Activated naive CD8-positive, alpha-beta T cell (primary cell): ENCODE measurements around the gene MSH2.
A peak's percentile ranks its signal among the peaks of the same experiment; 100 is the strongest.
"Not testable (repeated sequence)": the region's sequence is repeated elsewhere in the genome, so short reads cannot be mapped to it uniquely, and the experiment has no call there.

Source experiments
- H3K27ac Mint-ChIP-seq: one replicate; pipeline ENCODE4 v1.8.0; 2021; ENCODE audit warnings: mixed read lengths
- H3K27me3 Mint-ChIP-seq: one replicate; pipeline ENCODE4 v1.8.0; 2021; ENCODE audit warnings: mixed read lengths
- H3K36me3 Mint-ChIP-seq: one replicate; pipeline ENCODE4 v1.8.0; 2021; ENCODE audit warnings: mixed read lengths
- H3K4me1 Mint-ChIP-seq: one replicate; pipeline ENCODE4 v1.8.0; 2021; ENCODE audit warnings: low read depth, mixed read lengths
- H3K4me3 Mint-ChIP-seq: one replicate; pipeline ENCODE4 v1.8.0; 2021; ENCODE audit warnings: mild to moderate bottlenecking, mixed read lengths
- H3K9me3 Mint-ChIP-seq: one replicate; pipeline ENCODE4 v1.8.0; 2021; ENCODE audit warnings: low read depth, mixed read lengths

MSH2 gene

GRCh38 chr2:47485177-47485576 lies 82.2 kb downstream of the MSH2 start:
- Mint-ChIP-seq H3K4me3 (no peak overlapping the region), H3K36me3 (peaks cover 18% of the 10 kb centered on the region), H3K9me3 (no peaks in the 10 kb centered on the region)

GRCh38 chr2:47485751-47486300 lies 82.9 kb downstream of the MSH2 start:
- no peak overlapping the region for H3K27ac Mint-ChIP-seq

More at GRCh38 chr2:47485177-47485576, 82.2 kb downstream of the MSH2 start:
- H3K27ac Mint-ChIP-seq, result no peak overlapping the region
- H3K4me1 Mint-ChIP-seq, result peaks cover 18% of the 10 kb centered on the region
- H3K27me3 Mint-ChIP-seq, result no peaks in the 10 kb centered on the region

GRCh38 chr2:47486841-47487497 lies 84.0 kb downstream of the MSH2 start:
- Mint-ChIP-seq H3K4me3 (peak overlapping the region; percentile 18), H3K27ac (peak overlapping the region; percentile 62), H3K27me3 (no peaks in the 10 kb centered on the region)

More at GRCh38 chr2:47485751-47486300, 82.9 kb downstream of the MSH2 start:
- Mint-ChIP-seq H3K4me1 (peaks cover 18% of the 10 kb centered on the region), H3K27me3 (no peaks in the 10 kb centered on the region), H3K4me3 (no peak overlapping the region), H3K36me3 (peaks cover 13% of the 10 kb centered on the region), H3K9me3 (no peaks in the 10 kb centered on the region)

GRCh38 chr2:47487498-47487875 lies 84.5 kb downstream of the MSH2 start:
- H3K4me3 Mint-ChIP-seq, result no peak overlapping the region
- no peaks in the 10 kb centered on the region for H3K27me3 Mint-ChIP-seq
- H3K27ac Mint-ChIP-seq, result no peak overlapping the region
- peaks cover 6% of the 10 kb centered on the region for H3K36me3 Mint-ChIP-seq
- peaks cover 2% of the 10 kb centered on the region for H3K9me3 Mint-ChIP-seq
- peaks cover 18% of the 10 kb centered on the region for H3K4me1 Mint-ChIP-seq

More at GRCh38 chr2:47486841-47487497, 84.0 kb downstream of the MSH2 start:
- peaks cover 18% of the 10 kb centered on the region for H3K4me1 Mint-ChIP-seq
- H3K36me3 Mint-ChIP-seq, result peaks cover 7% of the 10 kb centered on the region
- H3K9me3 Mint-ChIP-seq, result no peaks in the 10 kb centered on the region

- H3K4me3 Mint-ChIP-seq, result no peak overlapping the region
- H3K4me1 Mint-ChIP-seq, result peaks cover 18% of the 10 kb centered on the region
- H3K9me3 Mint-ChIP-seq, result peaks cover 4% of the 10 kb centered on the region
- H3K27me3 Mint-ChIP-seq, result no peaks in the 10 kb centered on the region
- H3K27ac Mint-ChIP-seq, result peak overlapping the region; percentile 28
- peaks cover 6% of the 10 kb centered on the region for H3K36me3 Mint-ChIP-seq
Measured at GRCh38 chr2:47488870-47489584, 86.1 kb downstream of the MSH2 start.

- Mint-ChIP-seq H3K36me3 (peaks cover 4% of the 10 kb centered on the region), H3K27me3 (no peaks in the 10 kb centered on the region), H3K4me1 (peaks cover 16% of the 10 kb centered on the region), H3K4me3 (no peak overlapping the region), H3K9me3 (peaks cover 4% of the 10 kb centered on the region), H3K27ac (no peak overlapping the region)
Measured at GRCh38 chr2:47490406-47490805, 87.5 kb downstream of the MSH2 start.

- Mint-ChIP-seq H3K4me3 (no peak overlapping the region), H3K4me1 (no peaks in the 10 kb centered on the region), H3K9me3 (peaks cover 4% of the 10 kb centered on the region), H3K27ac (no peak overlapping the region), H3K27me3 (no peaks in the 10 kb centered on the region), H3K36me3 (peaks cover 6% of the 10 kb centered on the region)
Measured at GRCh38 chr2:47493317-47494035, 90.5 kb downstream of the MSH2 start.

- Mint-ChIP-seq H3K9me3 (peaks cover 8% of the 10 kb centered on the region), H3K4me1 (no peaks in the 10 kb centered on the region), H3K36me3 (peaks cover 8% of the 10 kb centered on the region), H3K27me3 (no peaks in the 10 kb centered on the region), H3K27ac (no peak overlapping the region), H3K4me3 (no peak overlapping the region)
Measured at GRCh38 chr2:47494267-47495130, 91.5 kb downstream of the MSH2 start.

- Mint-ChIP-seq H3K27ac (no peak overlapping the region), H3K27me3 (no peaks in the 10 kb centered on the region), H3K4me3 (no peak overlapping the region), H3K36me3 (peaks cover 13% of the 10 kb centered on the region), H3K4me1 (peaks cover 4% of the 10 kb centered on the region), H3K9me3 (peaks cover 5% of the 10 kb centered on the region)
Measured at GRCh38 chr2:47497843-47498460, 95.0 kb downstream of the MSH2 start.

- Mint-ChIP-seq H3K4me3 (no peak overlapping the region), H3K9me3 (peaks cover 5% of the 10 kb centered on the region), H3K27me3 (no peaks in the 10 kb centered on the region), H3K27ac (no peak overlapping the region), H3K4me1 (peaks cover 4% of the 10 kb centered on the region), H3K36me3 (peaks cover 13% of the 10 kb centered on the region)
Measured at GRCh38 chr2:47499093-47499492, 96.1 kb downstream of the MSH2 start.

GRCh38 chr2:47499621-47500309 lies 96.8 kb downstream of the MSH2 start:
- peaks cover 4% of the 10 kb centered on the region for H3K4me1 Mint-ChIP-seq
- H3K27ac Mint-ChIP-seq, result no peak overlapping the region
- H3K27me3 Mint-ChIP-seq, result no peaks in the 10 kb centered on the region
- no peak overlapping the region for H3K4me3 Mint-ChIP-seq
- peaks cover 5% of the 10 kb centered on the region for H3K9me3 Mint-ChIP-seq
- H3K36me3 Mint-ChIP-seq, result peaks cover 13% of the 10 kb centered on the region

GRCh38 chr2:47501374-47502200 lies 98.6 kb downstream of the MSH2 start:
- Mint-ChIP-seq H3K4me3 (no peak overlapping the region), H3K36me3 (peaks cover 16% of the 10 kb centered on the region), H3K4me1 (peaks cover 4% of the 10 kb centered on the region), H3K27ac (peak overlapping the region; percentile 36), H3K9me3 (peaks cover 11% of the 10 kb centered on the region), H3K27me3 (no peaks in the 10 kb centered on the region)

- Mint-ChIP-seq H3K9me3 (peaks cover 11% of the 10 kb centered on the region), H3K36me3 (peaks cover 16% of the 10 kb centered on the region)
- not testable (repeated sequence) for H3K4me3 Mint-ChIP-seq, H3K27me3 Mint-ChIP-seq, H3K27ac Mint-ChIP-seq, H3K4me1 Mint-ChIP-seq
Measured at GRCh38 chr2:47502498-47502897, 99.5 kb downstream of the MSH2 start.
